Measurements from ENCODE around the gene KLF6. TPM values are rescaled to one million over a fixed set of nuclear protein-coding genes. Genes with fewer than 3 reads are reported as not detected.

KLF6 gene
- total RNA-seq, 1 experiment from 2014 or later: 70.1 TPM

GRCh38 chr10:3827266-3827665, 42.3 kb upstream of the KLF6 start:
- H3K4me3 ChIP-seq (ENCODE audit: low read depth, low read length, poor library complexity, severe bottlenecking): no peak overlapping the region
- intact Hi-C loops (cut with micrococcal nuclease; ENCODE audit: unreplicated experiment): no loop called here
- BruUV-seq (replicated peaks): no TSS peak
- no peak for DNase-seq (ENCODE audit: low spot score)
- POLR2A ChIA-PET (ENCODE audit: low non-redundant PET): no interaction called here
- H3K9me3 ChIP-seq (ENCODE audit: low read depth, low read length, poor library complexity, severe bottlenecking): no peaks in the 10 kb centered on the region
- CTCF ChIA-PET: no interaction called here
- H3K27me3 ChIP-seq (replicated peaks; ENCODE audit: insufficient read depth, low read depth, low read length, poor library complexity): no peaks in the 10 kb centered on the region
- H3K27ac ChIP-seq (ENCODE audit: low read depth, low read length, poor library complexity, severe bottlenecking): no peak overlapping the region
- no peak for TF ChIP-seq CTCF (conservative IDR thresholded peaks at IDR 0.05; ENCODE audit: low read depth, low read length)
- TF ChIP-seq EZH2 (IDR thresholded peaks at IDR 0.05; ENCODE audit: borderline replicate concordance, low read depth, low read length, poor library complexity, severe bottlenecking): no peak
- peaks cover 10% of the 10 kb centered on the region for H3K4me1 ChIP-seq (ENCODE audit: insufficient read depth, low read length, poor library complexity, severe bottlenecking)
- H3K36me3 ChIP-seq (ENCODE audit: insufficient read depth, low read length, poor library complexity, severe bottlenecking): no peaks in the 10 kb centered on the region

- Histone ChIP-seq H3K4me1 (ENCODE audit: insufficient read depth, low read length, poor library complexity, severe bottlenecking) (peaks cover 1% of the 10 kb centered on the region), H3K27me3 (replicated peaks; ENCODE audit: insufficient read depth, low read depth, low read length, poor library complexity) (no peaks in the 10 kb centered on the region), H3K4me3 (ENCODE audit: low read depth, low read length, poor library complexity, severe bottlenecking) (no peak overlapping the region), H3K27ac (ENCODE audit: low read depth, low read length, poor library complexity, severe bottlenecking) (no peak overlapping the region), H3K36me3 (ENCODE audit: insufficient read depth, low read length, poor library complexity, severe bottlenecking) (no peaks in the 10 kb centered on the region), H3K9me3 (ENCODE audit: low read depth, low read length, poor library complexity, severe bottlenecking) (no peaks in the 10 kb centered on the region)
- TF ChIP-seq CTCF (conservative IDR thresholded peaks at IDR 0.05; ENCODE audit: low read depth, low read length) (no peak), EZH2 (IDR thresholded peaks at IDR 0.05; ENCODE audit: borderline replicate concordance, low read depth, low read length, poor library complexity, severe bottlenecking) (no peak)
- DNase-seq (ENCODE audit: low spot score): no peak
- intact Hi-C loops (cut with micrococcal nuclease; ENCODE audit: unreplicated experiment): no loop called here
- POLR2A ChIA-PET (ENCODE audit: low non-redundant PET): no interaction called here
- BruUV-seq (replicated peaks): no TSS peak
- CTCF ChIA-PET: no interaction called here
Measured at GRCh38 chr10:3825862-3826351, 40.9 kb upstream of the KLF6 start.

GRCh38 chr10:3825244-3825643, 40.2 kb upstream of the KLF6 start:
- Histone ChIP-seq H3K4me3 (ENCODE audit: low read depth, low read length, poor library complexity, severe bottlenecking) (no peak overlapping the region), H3K9me3 (ENCODE audit: low read depth, low read length, poor library complexity, severe bottlenecking) (no peaks in the 10 kb centered on the region), H3K27ac (ENCODE audit: low read depth, low read length, poor library complexity, severe bottlenecking) (no peak overlapping the region), H3K36me3 (ENCODE audit: insufficient read depth, low read length, poor library complexity, severe bottlenecking) (no peaks in the 10 kb centered on the region), H3K27me3 (replicated peaks; ENCODE audit: insufficient read depth, low read depth, low read length, poor library complexity) (no peaks in the 10 kb centered on the region), H3K4me1 (ENCODE audit: insufficient read depth, low read length, poor library complexity, severe bottlenecking) (no peaks in the 10 kb centered on the region)
- intact Hi-C loops (cut with micrococcal nuclease; ENCODE audit: unreplicated experiment): no loop called here
- BruUV-seq (replicated peaks): no TSS peak
- ChIA-PET POLR2A (ENCODE audit: low non-redundant PET) (no interaction called here), CTCF (no interaction called here)
- DNase-seq (ENCODE audit: low spot score): no peak
- no peak for TF ChIP-seq EZH2 (IDR thresholded peaks at IDR 0.05; ENCODE audit: borderline replicate concordance, low read depth, low read length, poor library complexity, severe bottlenecking)
- TF ChIP-seq CTCF (conservative IDR thresholded peaks at IDR 0.05; ENCODE audit: low read depth, low read length): no peak

Measured in A673 (cell line).